HepG2 (cell line): ENCODE data around the gene GALNT10. TPM values are rescaled to one million over a fixed set of nuclear protein-coding genes. Genes with fewer than 3 reads are reported as not detected.

Experiments used
- AHR ChIP-seq: IDR thresholded peaks from 2 replicates; pipeline ENCODE4 v1.6.1; 2018; ENCODE audit warnings: missing genetic modification reagents, missing compliant biosample characterization
- ARNT ChIP-seq: fragments of 450-650 bp; IDR thresholded peaks from 2 replicates; pipeline ENCODE4 v1.6.1; 2017
- HINFP ChIP-seq: sonication (generic); formaldehyde crosslinking; IDR thresholded peaks from 2 replicates; pipeline ENCODE4 v1.4.0; 2020; ENCODE audit warnings: low read depth, mild to moderate bottlenecking, missing genetic modification reagents
- HMGXB3 ChIP-seq: sonication (generic); formaldehyde crosslinking; IDR thresholded peaks from 2 replicates; pipeline ENCODE4 v1.4.0; 2020; ENCODE audit warnings: missing genetic modification reagents, borderline replicate concordance
- KLF16 ChIP-seq, 2 experiments: sonication (generic) in 1 of 2; formaldehyde crosslinking in 1 of 2; IDR thresholded peaks; 2 replicates each; pipeline versions ENCODE4 v1.6.1 to v1.8.0; 2016 to 2023; ENCODE audit warnings: missing genetic modification reagents in 2 of 2, missing compliant biosample characterization in 1 of 2
- NFYC ChIP-seq: IDR thresholded peaks from 2 replicates; pipeline ENCODE4 v1.6.1; 2016; ENCODE audit warnings: missing genetic modification reagents, missing compliant biosample characterization
- PAXIP1 ChIP-seq: sonication (generic); formaldehyde crosslinking; conservative IDR thresholded peaks from 2 replicates; pipeline ENCODE4 v1.4.0; 2020; ENCODE audit warnings: mild to moderate bottlenecking, missing genetic modification reagents, moderate library complexity
- TAF1 ChIP-seq: sonication (generic); formaldehyde crosslinking; IDR thresholded peaks from 2 replicates; pipeline ENCODE4 v1.4.0; 2020; ENCODE audit warnings: missing genetic modification reagents
- XRCC5 ChIP-seq: fragments of 200-400 bp; formaldehyde crosslinking; optimal IDR thresholded peaks from 2 replicates; pipeline ENCODE3; 2017; ENCODE audit warnings: mild to moderate bottlenecking, low read length
- ZBTB4 ChIP-seq: sonication (generic); formaldehyde crosslinking; IDR thresholded peaks from 2 replicates; pipeline ENCODE4 v1.4.0; 2020; ENCODE audit warnings: missing genetic modification reagents, mild to moderate bottlenecking, borderline replicate concordance
- ZNF30 ChIP-seq: sonication (generic); formaldehyde crosslinking; IDR thresholded peaks from 2 replicates; pipeline ENCODE4 v1.5.0; 2020; ENCODE audit warnings: mild to moderate bottlenecking, missing genetic modification reagents
- ZNF530 ChIP-seq: sonication (generic); formaldehyde crosslinking; IDR thresholded peaks from 2 replicates; pipeline ENCODE4 v1.5.0; 2020; ENCODE audit warnings: low read depth, mild to moderate bottlenecking, missing genetic modification reagents
- ZUFSP ChIP-seq: sonication (generic); formaldehyde crosslinking; IDR thresholded peaks from 2 replicates; pipeline ENCODE4 v1.9.0; 2021; ENCODE audit warnings: missing genetic modification reagents, mild to moderate bottlenecking, borderline replicate concordance
- polyA plus RNA-seq, 8 experiments: library from polyadenylated mRNA; depleted of rRNA in 3 of 8; stranded (reverse) in 7 of 8; unstranded in 1 of 8; fragments of >200 nt; fragmentation: Illumina TruSeq in 4 of 8; extraction: Trizol in 4 of 8; gene quantifications; 2 replicates each; pipeline versions ENCODE4 v1.2.1 to v1.2.3, GENCODE V29; 2011 to 2016; ENCODE audit warnings: low read depth in 4 of 8, missing spikeins in 1 of 8, mixed read lengths in 1 of 8; ENCODE audit not compliant: insufficient read depth in 1 of 8
- total RNA-seq, 5 experiments: library from RNA; depleted of rRNA; stranded (reverse); fragments of >200 nt; fragmentation: Illumina TruSeq; extraction: Trizol; gene quantifications; 2 replicates each; pipeline ENCODE4 v1.2.3, GENCODE V29; 2016; ENCODE audit warnings: low read depth in 1 of 5

Gene GALNT10
- total and polyA plus RNA-seq, 2 of the 13 experiments (the other 11 are each of a cell fraction or from before 2014, with no cell fraction given) = 8.1 to 11.2 TPM

GRCh38 chr5:154179846-154180710 is 10.5 kb upstream of the GALNT10 start (continued):
- TF ChIP-seq ZBTB4 (CRISPR knock-in tag) = no peak
- TF ChIP-seq ARNT = no peak
- TF ChIP-seq XRCC5 = peak; percentile 43
- TF ChIP-seq ZNF530 (CRISPR knock-in tag) = no peak
- TF ChIP-seq ZNF30 (CRISPR knock-in tag) = no peak
- no peak for TF ChIP-seq HMGXB3 (CRISPR knock-in tag)
- no peak for TF ChIP-seq HINFP (CRISPR knock-in tag)
- TF ChIP-seq ZUFSP (CRISPR knock-in tag) = no peak
- 0 out of 4 replicates have a peak, but pooled peaks of 1 of the 2 experiments have one; percentile 22 for TF ChIP-seq KLF16 (CRISPR knock-in tag; IDR thresholded peaks at IDR 0.05)
- no peak for TF ChIP-seq NFYC (CRISPR knock-in tag)
- no peak for TF ChIP-seq TAF1 (CRISPR knock-in tag)
- no peak for TF ChIP-seq AHR
- no peak for TF ChIP-seq PAXIP1 (CRISPR knock-in tag)
